ENCODE data around the gene TMEM117.
"Not testable (repeated sequence)": the region's sequence is repeated elsewhere in the genome, so short reads cannot be mapped to it uniquely, and the experiment has no call there.

TMEM117 gene

DNA sequence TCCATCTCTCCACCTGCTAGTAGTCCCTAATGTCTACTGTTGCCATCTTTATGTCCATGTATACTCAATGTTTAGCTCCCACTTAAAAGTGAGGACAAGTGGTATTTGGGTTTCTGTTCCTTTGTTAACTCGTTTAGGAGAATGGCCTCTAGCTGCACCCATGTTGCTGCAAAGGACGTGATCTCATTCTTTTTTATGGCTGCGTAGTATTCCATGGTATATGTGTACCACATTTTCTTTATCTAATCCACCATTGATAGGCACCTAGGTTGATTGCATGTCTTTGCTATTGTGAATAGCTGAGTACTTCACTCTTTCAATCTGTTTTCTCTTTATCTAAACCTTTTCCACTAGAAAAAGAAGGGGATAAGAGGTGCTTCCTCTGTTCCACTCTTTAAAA, 130.0 kb downstream of the TMEM117 start:
- DNase-seq: no peak

DNA sequence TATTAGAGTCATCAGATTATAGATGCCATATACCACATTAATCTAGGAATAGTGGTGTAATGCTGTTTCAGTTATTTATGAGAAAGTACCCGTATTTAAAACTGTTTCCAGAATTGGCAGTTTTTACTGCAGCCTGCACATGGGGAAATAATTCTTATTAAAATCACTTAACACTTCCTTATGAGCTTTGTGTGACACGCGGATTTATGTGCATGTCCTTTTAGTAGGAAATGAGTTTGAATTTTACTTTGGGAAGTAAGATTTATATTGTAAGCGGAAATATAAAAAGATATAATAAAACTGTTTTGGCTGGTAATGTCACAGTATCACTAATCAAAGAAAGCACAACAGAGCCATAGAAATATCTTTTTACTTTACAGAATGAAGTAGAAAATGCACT, 132.9 kb downstream of the TMEM117 start:
- no peak for DNase-seq

DNA sequence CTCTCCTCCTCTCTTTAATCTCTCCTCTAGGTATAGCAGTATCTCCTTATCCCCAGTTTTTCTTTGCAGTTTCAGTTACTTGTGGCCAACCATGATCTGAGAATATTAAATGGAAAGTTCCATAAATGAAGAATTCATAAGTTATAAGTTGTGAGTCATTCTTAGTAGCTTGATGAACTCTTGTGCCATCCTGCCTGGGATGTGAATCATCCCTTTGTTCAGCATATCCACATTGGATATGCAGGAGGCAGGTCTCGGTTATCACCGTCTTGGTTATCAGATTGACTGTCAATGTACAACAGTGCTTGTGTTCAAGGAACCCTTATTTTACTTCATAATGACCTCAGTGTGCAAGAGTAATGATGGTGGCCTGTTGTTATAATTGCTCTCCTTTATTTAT, 134.0 kb downstream of the TMEM117 start:
- DNase-seq: peak; percentile 27

DNA sequence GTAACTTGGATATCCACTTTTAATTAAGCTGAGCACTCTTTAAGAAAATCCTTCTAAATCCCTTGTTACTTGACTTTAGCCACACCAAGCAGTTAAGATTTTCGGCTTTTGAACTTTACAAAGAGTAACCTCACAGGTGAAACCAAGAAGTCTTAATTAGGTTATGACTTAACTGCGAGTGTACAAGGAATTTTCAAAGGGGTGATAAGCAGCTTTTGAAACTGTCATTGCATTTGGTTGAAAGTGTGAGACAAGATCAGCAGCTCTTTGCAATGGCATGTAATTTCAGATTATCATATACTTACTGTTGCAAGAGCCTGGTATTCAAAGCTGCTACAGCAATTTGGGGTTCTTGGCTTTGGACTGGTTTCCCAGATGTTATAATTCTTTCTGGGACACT, 137.5 kb downstream of the TMEM117 start:
- no peak for DNase-seq

DNA sequence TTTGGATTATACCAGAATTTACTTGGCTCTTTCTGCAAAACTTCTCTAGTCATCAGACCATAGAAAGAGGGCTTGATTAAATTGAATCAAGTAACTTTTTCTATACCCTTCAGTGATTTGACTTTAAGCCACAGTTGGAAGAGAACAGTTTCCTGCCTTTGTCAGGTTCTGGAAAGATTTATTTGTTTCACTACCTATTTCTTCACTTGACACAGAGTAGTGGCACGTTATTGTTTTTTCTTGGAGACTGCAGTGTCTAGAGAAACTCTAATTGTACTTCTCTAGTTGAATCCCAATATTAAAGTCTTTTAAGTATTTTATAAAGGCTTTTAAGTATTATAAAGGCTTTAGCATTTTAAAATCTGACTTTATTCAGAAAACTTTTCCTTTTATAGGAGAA, 138.1 kb downstream of the TMEM117 start:
- no peak for DNase-seq

DNA sequence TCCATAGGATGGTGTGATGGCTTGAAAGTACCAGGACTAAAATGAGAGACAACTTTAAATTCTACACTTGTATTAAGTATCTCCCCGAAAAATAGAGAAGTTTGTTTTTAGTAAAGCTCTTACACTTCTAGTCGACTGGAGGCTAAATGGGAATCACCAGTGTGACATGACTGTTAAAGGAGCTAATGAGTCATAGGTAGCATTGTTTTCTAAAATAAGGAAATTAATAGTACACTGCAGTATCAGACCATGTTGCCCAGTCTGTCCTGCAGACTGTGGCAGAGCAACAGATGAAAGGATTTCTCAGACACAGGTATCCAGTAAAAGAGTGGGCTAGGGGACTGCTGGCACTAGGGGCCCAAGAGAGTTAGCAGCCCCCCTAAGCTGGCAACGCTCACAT, 140.1 kb downstream of the TMEM117 start:
- DNase-seq: no peak

DNA sequence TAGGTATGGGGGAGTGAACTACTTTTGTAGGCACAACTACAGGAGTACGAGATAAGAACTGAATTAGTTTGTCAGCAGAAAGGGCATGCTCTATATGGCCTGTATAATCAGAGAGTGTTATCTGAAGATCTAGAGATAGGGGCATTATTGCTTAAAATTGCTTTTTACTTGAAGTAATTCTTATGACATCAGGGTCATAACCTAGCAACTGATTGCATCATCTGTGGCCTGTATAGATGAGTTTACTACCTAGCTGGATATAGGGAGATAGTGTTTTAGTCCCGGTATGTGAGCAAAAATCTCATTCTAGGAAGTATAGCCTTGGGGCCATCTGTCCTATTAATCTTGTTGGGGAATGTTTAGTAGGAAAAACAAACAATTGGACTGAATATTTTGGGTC, 142.7 kb downstream of the TMEM117 start:
- DNase-seq: no peak

DNA sequence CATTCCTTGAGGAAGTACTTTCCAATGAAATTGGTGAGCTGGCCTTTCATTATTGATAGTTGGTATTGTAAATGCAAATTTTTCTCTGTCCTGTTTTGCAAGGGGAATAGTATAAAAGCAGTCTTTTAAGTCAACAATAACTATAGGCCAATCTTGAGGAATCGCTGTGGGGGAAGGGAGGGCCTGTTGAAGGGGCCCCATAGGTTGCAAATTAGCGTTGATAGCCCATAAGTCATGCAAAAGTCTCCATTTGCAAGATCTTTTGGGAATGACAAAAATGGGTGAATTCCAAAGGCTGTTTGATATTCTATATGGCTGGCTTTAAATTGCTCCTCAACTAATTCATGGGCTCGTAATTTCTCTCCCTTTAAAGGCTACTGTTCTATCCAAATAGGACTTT, 143.6 kb downstream of the TMEM117 start:
- no peak for DNase-seq

DNA sequence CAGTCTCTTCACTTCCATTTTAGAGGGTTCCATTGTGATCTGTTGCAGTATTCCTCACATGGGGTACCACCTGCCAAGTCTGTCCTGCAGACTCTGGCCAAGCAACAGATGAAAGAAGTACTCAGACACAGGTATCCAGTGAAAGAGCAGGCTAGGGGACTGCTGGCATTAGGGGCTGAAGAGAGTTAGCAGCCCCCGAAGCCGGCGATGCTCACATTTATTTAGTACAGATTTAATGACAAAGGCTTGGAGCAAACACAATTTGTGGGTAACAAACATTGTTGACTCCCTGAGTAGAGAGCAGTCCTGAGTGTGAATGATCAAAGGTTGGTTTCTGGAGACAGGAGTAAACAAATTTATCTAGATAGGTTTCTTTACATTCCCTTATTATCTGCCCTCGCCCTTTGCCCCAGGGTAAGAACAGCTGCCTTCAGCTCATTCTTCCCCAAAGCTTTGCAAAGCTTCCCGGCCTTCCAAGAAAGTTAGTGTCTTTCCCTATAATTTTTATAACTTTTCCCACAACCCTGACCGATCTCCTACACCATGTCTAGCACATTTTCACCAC, 144.8 kb downstream of the TMEM117 start:
- DNase-seq: no peak

DNA sequence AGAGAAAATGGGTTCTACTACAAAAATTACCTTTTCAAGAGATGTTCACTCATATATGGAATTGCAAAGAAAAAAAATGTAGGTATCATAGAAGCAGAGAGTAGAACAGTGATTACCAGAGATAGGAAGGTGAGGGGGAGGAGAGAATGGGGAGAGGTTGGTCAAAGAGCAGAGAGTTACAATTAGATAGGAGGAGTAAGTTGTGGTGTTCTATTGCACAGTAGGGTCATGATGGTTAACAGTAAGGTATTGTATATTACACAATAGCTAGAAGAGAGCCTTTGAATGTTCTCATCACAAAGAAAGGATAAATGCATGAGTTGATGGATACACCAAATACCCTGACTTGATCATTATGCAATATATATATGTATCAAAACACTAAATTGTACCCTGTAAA, 145.8 kb downstream of the TMEM117 start:
- no peak for DNase-seq

DNA sequence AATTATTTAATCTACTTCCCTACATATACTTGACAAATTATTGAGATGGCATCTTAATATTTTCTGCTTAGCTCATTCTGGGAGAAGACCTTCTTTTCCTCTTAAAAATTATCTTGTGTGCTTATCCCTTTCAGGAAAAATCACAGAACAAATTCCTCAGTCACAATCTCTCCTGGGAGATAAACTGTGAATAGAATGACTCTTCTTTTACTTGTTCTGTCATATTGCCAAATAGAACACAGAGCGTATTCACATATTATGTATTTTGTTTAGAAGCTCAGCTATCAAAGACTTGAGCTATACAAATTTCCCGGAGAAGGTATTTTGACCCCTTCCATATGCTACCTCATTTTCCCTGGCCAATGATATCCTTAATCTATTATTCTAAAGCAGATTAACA, 146.7 kb downstream of the TMEM117 start:
- DNase-seq: no peak

DNA sequence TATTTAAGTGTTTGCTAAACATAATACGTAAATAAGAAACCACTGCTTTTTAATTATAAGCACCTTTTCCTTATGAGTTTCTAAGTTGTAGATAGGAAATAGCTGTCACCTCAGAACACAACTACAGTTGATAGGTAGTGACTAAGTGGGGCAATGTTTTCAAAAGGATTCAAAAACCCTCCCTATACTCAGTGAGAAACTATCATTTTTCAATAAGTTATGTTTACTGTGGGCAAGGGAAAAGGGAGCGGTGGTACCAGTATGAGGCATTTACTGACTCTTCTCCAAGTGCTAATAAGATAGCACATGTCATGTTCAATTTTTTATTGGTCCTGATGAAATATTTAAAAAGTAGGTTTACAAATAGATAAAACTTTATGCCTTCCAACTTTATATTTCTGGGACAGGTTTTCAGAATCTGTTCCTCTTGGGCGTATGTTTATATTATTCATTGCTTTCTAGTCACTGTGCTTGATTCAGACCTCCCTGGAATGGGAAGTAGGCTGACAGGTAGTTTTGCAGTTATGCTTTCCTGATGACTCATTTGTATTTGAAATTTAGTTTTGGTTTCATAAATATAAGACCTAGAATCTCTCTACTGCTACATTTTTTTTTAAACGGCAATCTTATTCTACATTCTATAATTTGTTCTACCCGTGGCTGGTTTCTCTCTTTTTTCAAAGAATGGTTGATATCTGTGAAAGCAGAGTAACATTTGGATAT, 153.1 kb downstream of the TMEM117 start:
- DNase-seq: no peak

DNA sequence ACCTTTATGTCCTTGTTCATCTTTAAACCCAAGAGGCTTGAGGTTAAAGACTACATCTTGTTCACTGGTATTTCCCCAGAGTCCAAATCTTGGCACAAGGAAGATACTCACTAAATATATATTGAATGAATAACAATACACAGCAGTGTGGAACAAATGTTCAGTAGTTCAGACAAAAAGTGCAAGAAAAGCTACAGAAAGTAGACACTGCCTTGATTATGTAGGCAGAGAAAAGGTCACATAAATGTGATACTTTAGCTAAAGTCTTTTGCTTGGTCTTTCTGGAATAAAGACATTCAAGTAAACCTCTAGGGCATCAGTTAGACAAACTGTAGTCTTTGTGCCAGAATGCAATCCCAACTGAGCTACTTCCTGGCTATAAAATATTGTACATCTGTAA, 157.0 kb downstream of the TMEM117 start:
- DNase-seq: no peak

DNA sequence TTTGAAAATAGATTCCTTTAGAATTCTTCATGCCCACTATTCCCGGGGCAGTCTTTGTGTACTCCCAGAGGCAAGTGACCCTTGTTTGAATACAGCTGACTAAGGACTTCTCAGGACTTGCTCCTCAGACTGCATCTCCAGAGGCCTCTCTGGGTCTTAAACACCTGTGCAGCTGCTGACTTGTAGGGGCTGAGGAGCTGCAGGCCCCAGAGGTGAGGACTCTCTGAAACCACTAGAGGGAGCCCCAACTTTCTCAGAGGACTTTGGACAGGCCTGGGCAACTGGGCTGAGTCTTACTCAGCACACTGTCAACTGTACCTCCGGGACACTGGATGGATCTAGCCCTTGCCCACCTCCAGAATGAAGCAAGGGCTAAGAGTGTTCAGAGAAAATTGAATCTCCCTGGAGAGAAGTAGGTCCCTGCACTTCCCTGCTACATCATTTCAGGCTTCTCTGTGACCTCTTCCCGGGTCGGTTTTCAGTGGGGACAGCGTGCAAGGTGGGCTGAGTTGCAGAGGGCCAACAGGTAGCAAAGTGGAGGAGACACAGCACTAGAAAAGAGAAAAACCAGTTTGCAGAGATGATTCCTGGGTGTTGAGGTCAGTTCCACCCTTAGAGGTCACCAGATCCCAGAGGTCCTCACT, 164.6 kb downstream of the TMEM117 start:
- peak; percentile 34 for DNase-seq

DNA sequence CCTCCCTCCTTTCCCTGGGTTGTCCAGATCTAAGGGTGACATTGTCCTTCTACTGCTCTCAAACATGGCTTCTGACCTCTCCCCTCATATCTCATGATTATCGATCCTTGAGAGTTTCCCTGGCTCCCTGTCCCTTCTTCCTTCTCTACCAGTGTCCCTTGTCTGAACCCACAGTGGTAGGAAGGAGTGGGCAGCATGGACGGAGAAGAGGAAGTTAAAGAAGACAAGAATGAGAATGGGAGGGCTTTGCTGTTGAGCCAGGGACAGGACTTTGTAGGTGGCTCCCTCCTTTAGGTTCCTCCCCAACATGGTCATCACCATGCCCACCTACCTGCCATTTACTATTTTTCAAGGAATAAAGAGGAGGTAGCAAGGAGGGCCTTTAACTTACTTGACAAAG, 166.7 kb downstream of the TMEM117 start:
- no peak for DNase-seq

DNA sequence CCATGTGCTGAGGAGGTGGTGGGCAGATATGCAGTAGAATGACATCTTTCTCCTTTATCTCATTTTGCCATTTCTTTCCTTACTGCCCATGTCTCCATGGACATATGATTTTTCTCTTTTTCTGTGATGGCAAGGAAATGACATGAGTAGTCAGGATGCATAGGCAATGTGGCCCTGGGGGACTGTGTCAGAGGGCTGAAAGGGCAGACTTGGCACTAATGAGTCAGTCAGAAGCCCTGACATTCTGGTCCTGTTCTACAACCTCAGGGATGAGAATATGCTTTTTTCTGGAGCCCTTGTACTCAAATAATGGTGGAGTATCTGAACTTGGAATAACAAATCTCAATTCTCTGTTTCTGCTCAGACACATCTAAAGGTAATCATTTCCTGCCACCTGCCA, 167.8 kb downstream of the TMEM117 start:
- no peak for DNase-seq

DNA sequence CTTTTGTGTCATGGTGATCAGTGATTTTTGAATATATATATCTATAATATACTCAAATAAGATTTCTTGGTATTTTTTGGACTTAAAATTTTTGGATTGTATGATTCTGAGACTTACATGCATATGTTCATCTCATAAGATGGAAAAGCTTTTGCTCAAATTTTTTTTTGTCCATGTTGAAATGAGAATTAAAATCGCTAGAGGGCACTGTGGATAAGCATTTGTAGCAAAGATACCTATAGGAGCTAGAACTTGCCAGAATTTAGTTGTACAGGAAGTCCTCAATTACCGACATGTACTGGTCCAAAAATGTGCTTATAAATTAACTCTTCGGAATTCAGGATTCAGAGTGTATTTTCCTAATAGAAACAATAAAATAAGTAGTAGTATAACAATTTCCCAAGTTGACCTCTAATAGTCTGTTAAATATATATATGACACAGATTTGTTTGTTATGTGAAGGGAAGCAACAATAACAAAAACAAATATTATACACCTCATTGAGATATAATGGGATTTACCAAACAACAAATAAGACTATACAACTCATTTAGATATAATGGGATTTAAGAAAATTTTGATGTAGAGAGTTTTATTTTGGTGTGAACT, 179.6 kb downstream of the TMEM117 start:
- DNase-seq: peak; percentile 51

DNA sequence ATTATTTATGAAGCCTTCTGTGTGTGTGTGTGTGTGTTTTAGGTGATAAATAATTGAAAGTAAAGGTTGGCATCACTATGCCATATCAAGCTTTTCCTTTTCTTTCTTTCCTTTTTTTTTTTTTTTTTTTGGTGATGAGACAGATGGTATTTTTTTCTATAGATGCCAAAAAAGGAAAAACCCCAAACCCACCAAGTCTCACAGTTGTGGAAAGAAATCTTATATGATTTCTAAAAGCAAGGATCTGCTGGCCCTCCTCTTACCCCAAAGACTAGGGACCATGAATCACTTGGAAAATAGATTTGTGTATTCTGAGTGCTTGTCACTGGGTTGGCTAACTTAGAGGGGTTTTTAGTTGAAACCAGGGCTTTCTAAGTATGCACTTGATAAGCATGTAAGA, 181.3 kb downstream of the TMEM117 start:
- DNase-seq: no peak

DNA sequence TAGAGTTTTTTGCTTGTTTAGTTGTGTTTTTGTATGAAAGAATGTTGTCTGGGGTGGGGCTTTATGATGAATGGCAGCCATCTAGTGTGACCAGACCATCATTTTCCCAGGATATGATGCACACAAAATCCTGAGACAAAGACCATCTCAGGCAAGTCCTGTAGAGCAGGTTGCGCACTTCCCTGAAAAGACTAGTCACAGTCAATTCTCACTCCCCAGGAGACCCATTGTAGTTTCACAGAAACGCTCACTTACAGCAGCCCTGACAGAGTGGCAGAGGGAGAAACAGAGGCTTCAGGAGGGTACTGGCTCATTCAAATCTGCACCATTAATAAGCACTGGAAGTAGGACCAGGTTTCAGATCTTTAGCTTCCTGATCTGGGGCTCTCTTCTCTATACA, 183.2 kb downstream of the TMEM117 start:
- DNase-seq: no peak

DNA sequence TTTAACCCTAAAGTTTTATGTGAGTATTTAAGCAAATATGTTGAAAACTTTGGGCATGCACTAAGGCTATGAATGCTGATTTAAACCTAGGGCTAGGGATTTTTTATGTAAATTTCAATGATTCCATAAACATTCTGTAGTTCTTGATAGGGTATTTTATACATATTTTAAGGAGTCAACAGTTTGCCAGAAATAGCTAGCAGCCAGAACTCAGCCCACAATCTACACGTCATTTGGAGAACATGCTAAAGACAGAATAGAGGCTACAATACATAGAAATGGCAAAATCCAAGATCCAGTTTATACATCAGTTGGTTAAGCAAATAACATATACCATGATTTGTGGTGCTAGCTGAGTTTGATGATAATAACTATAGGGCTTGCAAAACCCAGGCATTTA, 184.7 kb downstream of the TMEM117 start:
- DNase-seq: no peak

DNA sequence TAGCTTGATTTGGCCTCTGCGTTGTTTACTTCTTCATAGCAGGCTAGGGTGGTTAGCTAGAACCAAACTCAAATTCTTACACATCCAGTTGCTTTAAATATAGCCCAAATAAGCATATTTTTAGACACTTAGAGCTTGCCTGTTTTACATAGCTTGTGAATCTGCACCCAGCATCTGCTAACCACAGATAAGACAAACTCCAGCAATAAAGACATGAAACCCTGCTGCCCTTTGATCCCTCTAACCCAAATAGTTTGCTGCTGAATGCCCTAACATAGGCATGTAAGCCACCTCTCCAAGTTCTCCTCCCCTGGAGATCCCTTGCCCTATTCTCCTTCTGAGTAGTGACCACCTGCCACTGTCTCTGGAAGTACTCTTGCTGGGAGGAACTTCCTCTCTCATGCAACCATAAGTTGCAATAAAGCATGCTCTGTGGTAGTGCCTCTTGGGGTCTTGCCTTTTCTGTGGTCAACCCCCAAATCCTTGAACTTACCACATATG, 185.6 kb downstream of the TMEM117 start:
- DNase-seq: no peak

DNA sequence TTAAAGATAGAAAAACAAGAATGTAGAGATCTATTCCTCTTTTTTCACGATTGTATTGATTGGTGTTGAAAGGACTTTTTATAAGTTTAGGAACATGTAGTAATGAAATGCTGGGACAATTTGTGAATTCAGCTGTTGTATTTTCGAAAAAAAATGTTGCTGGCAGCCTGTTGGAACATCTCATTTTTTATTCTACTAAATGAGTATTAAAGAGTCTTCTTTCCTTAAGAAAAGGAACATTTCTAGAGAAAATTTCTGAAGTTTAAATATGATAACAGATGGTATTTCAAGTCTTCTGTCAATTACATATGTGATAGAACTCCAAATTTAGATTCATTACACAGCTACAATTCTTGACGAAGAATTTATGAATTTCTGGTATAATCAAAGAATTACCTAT, 189.6 kb downstream of the TMEM117 start:
- DNase-seq: no peak

DNA sequence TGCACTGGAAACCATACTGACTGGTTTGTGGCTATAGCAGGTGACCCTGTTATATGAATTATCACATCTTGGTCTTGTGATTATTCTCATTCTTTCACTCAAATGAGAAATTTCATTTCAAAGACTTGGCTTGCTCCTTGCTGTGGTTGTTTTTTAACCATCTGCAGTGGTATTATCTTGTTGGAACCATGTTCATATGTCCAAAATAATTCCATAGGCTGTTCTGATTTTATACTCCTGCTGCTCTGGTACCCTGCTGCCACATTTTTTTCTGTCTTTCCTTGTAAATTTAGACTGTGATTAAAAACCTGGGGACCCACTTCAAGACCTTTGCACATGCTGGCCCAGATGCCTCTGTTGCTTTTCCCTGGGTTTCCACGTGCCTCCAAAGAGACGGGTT, 190.2 kb downstream of the TMEM117 start:
- no peak for DNase-seq

DNA sequence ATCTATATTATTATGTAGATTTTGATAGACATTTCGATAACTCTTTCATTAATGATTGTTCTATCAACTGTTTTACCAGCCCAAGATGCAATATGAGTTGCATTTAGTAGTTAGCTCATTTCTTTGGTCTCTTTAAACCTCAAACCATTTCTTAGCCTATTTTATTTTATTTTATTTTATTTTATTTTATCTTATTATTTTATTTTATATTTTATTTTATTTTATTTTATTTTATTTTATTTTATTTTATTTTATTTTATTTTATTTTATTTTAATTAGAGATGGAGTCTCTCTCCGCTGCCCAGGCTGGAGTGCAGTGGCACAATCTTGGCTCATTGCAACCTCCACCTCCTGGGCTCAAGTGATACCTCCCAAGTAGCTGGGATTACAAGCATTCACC, 191.0 kb downstream of the TMEM117 start:
- not testable (repeated sequence) for DNase-seq
